Skeletal muscle satellite cell (primary cell): ENCODE measurements around the gene RNF130.
A peak's percentile ranks its signal among the peaks of the same experiment; 100 is the strongest.

Experiments used
- H3K27me3 ChIP-seq: 2 replicates; pipeline ENCODE4 v1.7.0; 2013; ENCODE audit warnings: low read length; ENCODE audit not compliant: control insufficient read depth, insufficient read depth
- H3K36me3 ChIP-seq: 2 replicates; pipeline ENCODE4 v1.7.0; 2013; ENCODE audit warnings: mild to moderate bottlenecking, control low read depth, low read length; ENCODE audit not compliant: insufficient read depth
- H3K4me1 ChIP-seq: 2 replicates; pipeline ENCODE4 v1.7.0; 2013; ENCODE audit warnings: low read length; ENCODE audit not compliant: control insufficient read depth, insufficient read depth
- H3K4me2 ChIP-seq: 2 replicates; pipeline ENCODE4 v1.7.0; 2013; ENCODE audit warnings: mild to moderate bottlenecking, low read length
- H3K4me3 ChIP-seq: 2 replicates; pipeline ENCODE4 v1.7.0; 2013; ENCODE audit warnings: low read length
- H3K9ac ChIP-seq: 2 replicates; pipeline ENCODE4 v1.7.0; 2013; ENCODE audit warnings: mild to moderate bottlenecking, low read depth, low read length, moderate library complexity
- H3K9me3 ChIP-seq: replicated peaks from 2 replicates; pipeline ENCODE4 v1.7.0; 2013; ENCODE audit warnings: mild to moderate bottlenecking, control low read depth, low read length

The RNF130 gene

GRCh38 chr5:179916523-179916922, 155.0 kb downstream of the RNF130 start:
- Histone ChIP-seq H3K27me3 (peaks cover 7% of the 10 kb centered on the region), H3K9ac (no peak overlapping the region)

GRCh38 chr5:179915406-179915935, 156.1 kb downstream of the RNF130 start:
- H3K27me3 ChIP-seq: peaks cover 7% of the 10 kb centered on the region
- no peak overlapping the region for H3K4me3 ChIP-seq
- H3K4me1 ChIP-seq: peaks cover 10% of the 10 kb centered on the region
- H3K36me3 ChIP-seq: no peaks in the 10 kb centered on the region
- H3K9ac ChIP-seq: no peak overlapping the region
- no peaks in the 10 kb centered on the region for H3K9me3 ChIP-seq
- no peak overlapping the region for H3K4me2 ChIP-seq

More at GRCh38 chr5:179916523-179916922, 155.0 kb downstream of the RNF130 start:
- Histone ChIP-seq H3K9me3 (no peaks in the 10 kb centered on the region), H3K4me1 (peaks cover 10% of the 10 kb centered on the region), H3K4me2 (no peak overlapping the region), H3K4me3 (no peak overlapping the region), H3K36me3 (no peaks in the 10 kb centered on the region)

DNA sequence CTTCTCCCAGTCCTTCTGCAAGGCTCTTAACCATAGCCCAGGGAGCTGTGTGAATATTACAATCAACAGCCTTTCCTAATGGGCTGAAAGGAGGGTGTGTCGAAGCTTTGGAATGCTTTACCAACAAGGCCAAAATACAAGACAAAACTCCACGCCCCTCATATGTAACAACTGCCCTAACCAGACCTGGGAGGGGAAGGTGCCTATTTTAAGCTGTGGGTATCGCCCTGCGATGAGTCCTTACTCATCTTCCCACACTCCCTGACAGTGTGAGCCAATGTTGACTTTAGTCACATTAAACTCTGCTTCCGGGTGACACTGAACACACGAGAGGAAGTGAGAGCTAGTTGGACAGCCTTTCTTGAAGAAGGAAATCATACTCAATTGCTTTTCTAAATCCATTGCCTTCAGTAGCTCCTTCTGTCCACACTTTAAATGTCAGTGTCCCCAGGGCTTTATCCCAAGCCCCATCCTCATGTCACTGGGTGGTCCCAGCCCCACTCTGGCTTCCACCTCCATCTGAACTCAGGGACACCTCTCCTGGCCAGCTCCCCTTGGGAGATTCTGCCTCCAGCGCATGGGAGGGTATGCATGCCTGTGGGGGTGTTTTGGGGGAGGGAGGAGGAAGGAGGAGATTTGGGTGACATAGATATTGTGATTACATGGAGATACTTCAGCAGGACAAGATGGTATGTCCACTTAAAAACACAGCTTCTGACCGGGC, 157.4 kb downstream of the RNF130 start:
- Histone ChIP-seq H3K4me1 (peaks cover 10% of the 10 kb centered on the region), H3K9ac (no peak overlapping the region), H3K4me3 (no peak overlapping the region), H3K9me3 (no peaks in the 10 kb centered on the region), H3K36me3 (no peaks in the 10 kb centered on the region), H3K27me3 (peaks cover 7% of the 10 kb centered on the region), H3K4me2 (no peak overlapping the region)

DNA sequence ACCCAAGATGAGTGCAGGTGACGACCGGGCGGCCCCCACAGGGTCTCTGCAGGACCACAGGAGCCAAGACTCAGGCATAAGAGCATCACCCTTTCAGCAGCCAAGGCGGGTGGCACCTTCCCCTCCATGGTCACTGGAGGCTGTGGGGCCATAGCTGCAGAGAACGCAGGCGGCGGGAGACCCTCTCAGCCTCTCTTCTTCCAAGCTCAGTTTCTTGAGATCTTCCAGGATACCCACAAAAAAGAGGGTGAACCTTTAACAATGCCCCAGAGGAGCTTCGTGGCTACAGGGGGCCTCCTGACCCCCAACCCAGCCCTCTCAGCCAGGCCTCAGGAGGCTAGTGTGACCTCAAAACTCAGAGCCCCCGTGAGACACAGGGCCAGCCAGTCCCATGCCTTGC, 158.1 kb downstream of the RNF130 start:
- peaks cover 7% of the 10 kb centered on the region for H3K27me3 ChIP-seq
- no peaks in the 10 kb centered on the region for H3K9me3 ChIP-seq
- H3K4me3 ChIP-seq: no peak overlapping the region
- no peak overlapping the region for H3K4me2 ChIP-seq
- H3K4me1 ChIP-seq: peaks cover 10% of the 10 kb centered on the region
- no peaks in the 10 kb centered on the region for H3K36me3 ChIP-seq
- no peak overlapping the region for H3K9ac ChIP-seq

- H3K9me3 ChIP-seq: no peaks in the 10 kb centered on the region
- no peak overlapping the region for H3K4me2 ChIP-seq
- no peak overlapping the region for H3K9ac ChIP-seq
- H3K4me1 ChIP-seq: peaks cover 10% of the 10 kb centered on the region
- peaks cover 7% of the 10 kb centered on the region for H3K27me3 ChIP-seq
- no peak overlapping the region for H3K4me3 ChIP-seq
- no peaks in the 10 kb centered on the region for H3K36me3 ChIP-seq
Measured at GRCh38 chr5:179912951-179913350, 158.6 kb downstream of the RNF130 start.

DNA sequence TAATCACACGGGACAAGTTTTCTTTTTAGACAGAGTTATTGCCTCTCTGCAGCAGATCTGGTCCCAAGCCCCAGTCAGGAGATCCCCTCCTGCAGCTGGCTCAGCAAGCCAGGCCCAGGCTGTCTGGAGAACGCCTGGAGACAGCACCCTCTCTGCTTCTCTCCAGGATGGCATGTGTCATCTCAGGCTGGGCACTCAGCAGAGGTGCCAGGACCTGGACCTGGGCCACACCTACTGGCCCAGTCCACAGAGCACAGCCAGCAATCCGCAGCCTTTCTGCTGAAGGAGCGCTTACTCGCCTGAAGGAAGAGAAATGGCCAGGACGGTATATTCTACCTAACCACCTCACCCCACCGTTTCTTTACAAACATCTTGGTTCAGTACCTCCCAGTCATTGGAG, 159.2 kb downstream of the RNF130 start:
- peaks cover 10% of the 10 kb centered on the region for H3K4me1 ChIP-seq
- no peak overlapping the region for H3K4me2 ChIP-seq
- peaks cover 7% of the 10 kb centered on the region for H3K27me3 ChIP-seq
- no peaks in the 10 kb centered on the region for H3K36me3 ChIP-seq
- no peak overlapping the region for H3K9ac ChIP-seq
- no peaks in the 10 kb centered on the region for H3K9me3 ChIP-seq
- no peak overlapping the region for H3K4me3 ChIP-seq

- H3K4me1 ChIP-seq: peaks cover 20% of the 10 kb centered on the region
- H3K9me3 ChIP-seq: no peaks in the 10 kb centered on the region
- peaks cover 16% of the 10 kb centered on the region for H3K36me3 ChIP-seq
- H3K4me3 ChIP-seq: no peak overlapping the region
- no peak overlapping the region for H3K9ac ChIP-seq
- no peaks in the 10 kb centered on the region for H3K27me3 ChIP-seq
- no peak overlapping the region for H3K4me2 ChIP-seq
Measured at GRCh38 chr5:179909224-179909623, 162.3 kb downstream of the RNF130 start.

GRCh38 chr5:179908528-179908927, 163.0 kb downstream of the RNF130 start:
- H3K9ac ChIP-seq: peak overlapping the region; percentile 55

GRCh38 chr5:179907556-179908324, 163.8 kb downstream of the RNF130 start, which contains the start of gene TBC1D9B:
Gene TBC1D9B (minus strand): TSS chr5:179907897. CDS start chr5:179907821, 76 bp downstream.
- H3K4me2 ChIP-seq: peak within 1 kb of the TSS; percentile 99
- H3K4me1 ChIP-seq: peaks cover 11% of the 10 kb centered on the region
- H3K4me3 ChIP-seq: peak within 1 kb of the TSS; percentile 87
- H3K27me3 ChIP-seq: no peaks in the 10 kb centered on the region
- peaks cover 29% of the 10 kb centered on the region for H3K36me3 ChIP-seq
- H3K9ac ChIP-seq: peak within 1 kb of the TSS; percentile 83
- no peaks in the 10 kb centered on the region for H3K9me3 ChIP-seq

More at GRCh38 chr5:179908528-179908927, 163.0 kb downstream of the RNF130 start:
- Histone ChIP-seq H3K27me3 (no peaks in the 10 kb centered on the region), H3K4me1 (peaks cover 13% of the 10 kb centered on the region), H3K36me3 (peaks cover 21% of the 10 kb centered on the region), H3K4me3 (no peak overlapping the region), H3K4me2 (peak overlapping the region; percentile 99), H3K9me3 (no peaks in the 10 kb centered on the region)

DNA sequence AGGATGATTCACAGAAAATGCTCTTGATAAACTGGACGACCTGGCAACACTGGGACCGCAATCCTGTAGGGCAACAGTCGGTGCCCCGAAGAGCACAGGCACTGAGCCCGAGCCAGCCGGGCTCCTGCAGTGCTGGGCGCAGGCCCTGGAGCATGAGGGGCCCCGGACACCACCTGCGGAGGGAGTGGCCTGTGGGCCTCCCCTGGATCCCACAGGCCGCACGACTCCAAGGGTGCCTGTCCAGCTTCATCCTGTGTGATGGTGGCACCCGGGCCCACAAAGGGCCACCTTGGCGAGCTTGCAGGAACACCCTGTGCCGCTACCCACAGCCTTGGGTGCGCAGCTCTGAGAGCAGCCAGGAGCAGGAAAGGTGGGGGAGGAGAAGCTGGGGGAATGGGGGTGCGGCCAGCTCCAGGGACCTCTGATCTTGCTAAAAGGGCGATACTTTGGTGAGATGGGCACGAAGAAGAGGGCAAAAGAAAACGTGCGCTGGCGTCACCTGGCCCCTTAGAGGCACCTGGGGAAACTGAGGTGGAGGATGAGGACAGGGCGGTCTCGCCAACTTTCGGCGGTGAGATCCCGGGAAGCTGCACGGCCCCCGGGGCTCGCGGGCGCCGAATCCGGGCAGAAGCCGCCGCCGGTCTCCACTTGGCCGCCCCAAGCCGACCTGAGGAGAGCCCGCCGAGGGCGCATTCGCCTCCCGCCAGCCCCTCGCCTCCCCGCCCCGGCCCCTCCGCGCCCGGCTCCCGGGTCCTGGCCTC, 164.6 kb downstream of the RNF130 start:
- H3K4me1 ChIP-seq: peaks cover 14% of the 10 kb centered on the region
- H3K9me3 ChIP-seq: no peaks in the 10 kb centered on the region
- peak overlapping the region; percentile 87 for H3K4me3 ChIP-seq
- peaks cover 36% of the 10 kb centered on the region for H3K36me3 ChIP-seq
- H3K4me2 ChIP-seq: peak overlapping the region; percentile 97
- H3K27me3 ChIP-seq: no peaks in the 10 kb centered on the region
- peak overlapping the region; percentile 79 for H3K9ac ChIP-seq

- Histone ChIP-seq H3K36me3 (peaks cover 40% of the 10 kb centered on the region), H3K9ac (peak overlapping the region; percentile 79), H3K4me1 (peaks cover 20% of the 10 kb centered on the region), H3K27me3 (no peaks in the 10 kb centered on the region), H3K4me2 (peak overlapping the region; percentile 97), H3K4me3 (peak overlapping the region; percentile 87), H3K9me3 (no peaks in the 10 kb centered on the region)
Measured at GRCh38 chr5:179906294-179906794, 165.2 kb downstream of the RNF130 start.
